ENCODE results near the gene STON2. TPM values are rescaled to one million over a fixed set of nuclear protein-coding genes. Genes with fewer than 3 reads are reported as not detected.
A peak's percentile ranks its signal among the peaks of the same experiment; 100 is the strongest.
"Not testable (repeated sequence)": the region's sequence is repeated elsewhere in the genome, so short reads cannot be mapped to it uniquely, and the experiment has no call there.

The STON2 gene
- polyA plus RNA-seq, 3 donors from 2014 or later = 0.16 TPM; not detected in 2

DNA sequence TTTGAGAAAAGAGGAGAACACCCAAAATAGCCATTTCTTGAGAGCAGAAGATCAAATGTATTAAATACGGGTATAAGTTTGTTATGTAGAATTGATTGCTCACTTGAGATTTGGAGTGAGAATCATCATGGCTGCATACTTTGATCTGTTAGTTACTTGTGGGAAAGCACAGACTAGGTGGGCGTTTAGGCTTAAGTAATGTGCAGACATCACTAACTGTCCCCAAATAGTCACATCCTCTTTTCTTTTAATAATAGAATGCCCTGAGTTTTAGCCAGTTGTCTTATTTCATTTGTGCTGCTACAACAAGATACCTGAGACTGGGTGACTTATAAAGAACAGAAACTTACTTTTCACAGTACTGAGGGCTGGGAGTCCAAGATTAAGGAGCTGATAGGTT, 165.0 kb downstream of the STON2 start:
- peaks cover 2 to 4% (median 2%) of the 10 kb centered on the region in 3 donors for H3K27me3 Mint-ChIP-seq (ENCODE audit: low read depth in 3 of 3)
- no peak overlapping the region for H3K27ac Mint-ChIP-seq

DNA sequence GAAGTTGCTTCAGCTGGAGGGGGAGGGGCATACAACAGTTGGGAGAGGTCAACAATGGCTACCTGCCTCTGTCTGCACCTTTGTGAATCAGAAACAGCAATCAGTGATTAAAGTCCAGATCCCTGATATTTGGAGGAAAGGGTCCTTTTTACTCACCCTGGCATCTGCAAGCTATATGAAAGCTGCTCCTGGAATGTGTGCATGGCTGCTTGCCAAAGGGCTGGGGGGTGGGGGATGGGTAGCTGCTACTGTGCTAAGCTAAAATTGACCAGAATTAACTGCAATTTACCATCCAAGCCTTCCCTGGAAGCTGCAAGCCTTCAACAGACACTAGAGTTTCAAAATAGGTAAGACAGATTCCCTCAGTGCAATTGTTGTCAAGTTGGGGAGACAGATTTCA, 165.8 kb downstream of the STON2 start:
- Mint-ChIP-seq H3K27ac (no peak overlapping the region), H3K27me3 (ENCODE audit: low read depth in 3 of 3) (peaks cover 0 to 4% (median 2%) of the 10 kb centered on the region in 3 donors), H3K4me3 (no peak overlapping the region), H3K9me3 (peaks cover 0 to 4% (median 0%) of the 10 kb centered on the region in 6 donors), H3K36me3 (no peaks in the 10 kb centered on the region), H3K4me1 (no peaks in the 10 kb centered on the region)
- DNase-seq = no peak

More for the DNA sequence above, 165.0 kb downstream of the STON2 start:
- Mint-ChIP-seq H3K9me3 (peaks cover 0 to 4% (median 0%) of the 10 kb centered on the region in 6 donors), H3K4me1 (no peaks in the 10 kb centered on the region), H3K4me3 (no peak overlapping the region), H3K36me3 (no peaks in the 10 kb centered on the region)
- DNase-seq = no peak

DNA sequence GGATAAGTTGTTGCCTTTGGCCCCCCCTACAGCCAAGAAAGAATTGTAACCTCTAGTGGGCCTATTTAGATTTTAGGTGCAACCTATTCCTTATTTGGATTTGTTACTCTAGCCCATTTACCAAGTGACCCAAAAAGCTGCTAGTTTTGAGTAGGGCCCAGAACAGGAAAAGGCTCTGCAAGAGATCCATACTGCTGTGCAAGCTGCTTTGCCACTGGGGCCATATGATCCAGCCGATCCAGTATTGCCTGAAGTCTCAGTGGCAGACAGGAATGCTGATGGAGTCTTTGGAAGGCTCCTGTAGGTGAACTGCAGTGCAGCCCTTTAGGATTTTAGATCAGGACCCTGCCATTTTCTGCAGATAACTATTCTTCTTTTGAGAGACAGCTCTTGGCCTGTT, 166.5 kb downstream of the STON2 start:
- H3K27ac Mint-ChIP-seq = no peak overlapping the region
- peaks cover 2 to 4% (median 2%) of the 10 kb centered on the region in 3 donors for H3K27me3 Mint-ChIP-seq (ENCODE audit: low read depth in 3 of 3)
- no peak for DNase-seq
- H3K36me3 Mint-ChIP-seq = no peaks in the 10 kb centered on the region
- H3K4me3 Mint-ChIP-seq = no peak overlapping the region
- peaks cover 0 to 4% (median 0%) of the 10 kb centered on the region in 6 donors for H3K9me3 Mint-ChIP-seq
- H3K4me1 Mint-ChIP-seq = no peaks in the 10 kb centered on the region

DNA sequence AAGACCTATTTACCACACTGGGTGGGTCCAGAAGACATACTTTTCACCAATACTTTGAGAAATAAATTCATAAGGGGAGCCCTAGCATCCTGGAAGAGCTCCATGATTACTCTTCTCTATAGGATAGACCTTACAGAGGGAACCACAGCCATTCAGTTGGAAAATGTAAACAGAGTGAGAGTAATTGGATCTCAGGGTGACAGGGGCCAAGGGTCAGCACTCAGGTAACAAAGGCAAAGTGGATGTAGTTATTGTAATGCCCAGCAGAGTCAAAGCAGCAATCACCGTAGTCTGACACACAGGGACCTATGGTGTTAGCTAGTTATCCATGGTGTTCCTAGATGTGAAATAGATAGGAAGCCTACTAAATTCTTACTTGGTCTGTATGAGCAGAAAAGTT, 168.6 kb downstream of the STON2 start:
- H3K4me1 Mint-ChIP-seq = no peaks in the 10 kb centered on the region
- DNase-seq = no peak
- peaks cover 0 to 2% (median 0%) of the 10 kb centered on the region in 3 donors for H3K27me3 Mint-ChIP-seq (ENCODE audit: low read depth in 3 of 3)
- H3K9me3 Mint-ChIP-seq = peaks cover 0 to 2% (median 0%) of the 10 kb centered on the region in 6 donors
- no peak overlapping the region for H3K27ac Mint-ChIP-seq
- no peaks in the 10 kb centered on the region for H3K36me3 Mint-ChIP-seq
- H3K4me3 Mint-ChIP-seq = no peak overlapping the region

DNA sequence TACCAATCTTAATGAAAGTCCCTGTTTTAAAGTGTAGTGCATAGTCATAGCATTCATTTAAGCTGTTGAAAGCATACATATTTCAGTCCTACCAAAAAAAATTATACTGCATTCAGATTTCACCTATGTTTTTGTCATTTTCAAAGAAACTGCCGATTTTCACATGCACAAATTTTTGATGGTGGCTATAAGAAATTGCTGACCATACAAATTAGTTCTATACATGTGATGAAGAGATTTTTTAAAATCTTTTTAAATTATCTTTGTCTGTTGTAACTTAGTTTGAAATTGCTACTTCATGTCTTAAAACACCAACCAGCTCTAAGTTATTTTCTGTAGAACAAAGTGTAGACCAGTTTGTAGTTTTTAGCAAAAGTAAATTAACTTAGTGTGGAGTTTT, 175.9 kb downstream of the STON2 start:
- peaks cover 12 to 18% of the 10 kb centered on the region in 2 donors for H3K4me1 Mint-ChIP-seq
- H3K36me3 Mint-ChIP-seq = no peaks in the 10 kb centered on the region
- peaks cover 0 to 3% (median 0%) of the 10 kb centered on the region in 6 donors for H3K9me3 Mint-ChIP-seq
- no peak for DNase-seq
- H3K4me3 Mint-ChIP-seq = no peak overlapping the region
- peaks cover 19 to 24% (median 22%) of the 10 kb centered on the region in 3 donors for H3K27me3 Mint-ChIP-seq (ENCODE audit: low read depth in 3 of 3)
- H3K27ac Mint-ChIP-seq = no peak overlapping the region

DNA sequence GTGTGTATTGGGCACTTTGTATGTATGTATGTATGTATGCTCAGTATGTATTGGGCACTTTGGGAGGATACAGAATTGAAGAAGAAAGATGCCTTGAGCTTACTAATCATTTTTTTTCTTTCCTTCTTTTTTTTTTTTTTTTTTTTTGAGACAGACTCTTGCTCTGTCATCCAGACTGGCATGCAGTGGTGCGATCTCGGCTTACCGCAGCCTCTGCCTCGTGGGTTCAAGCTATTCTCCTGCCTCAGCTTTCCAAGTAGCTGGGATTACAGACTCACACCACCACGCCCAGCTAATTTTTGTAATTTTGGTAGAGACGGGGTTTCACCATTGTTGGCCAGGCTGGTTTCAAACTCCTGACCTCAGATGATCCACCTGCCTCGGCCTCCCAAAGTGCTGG, 176.3 kb downstream of the STON2 start:
- not testable (repeated sequence) for H3K36me3 Mint-ChIP-seq, H3K4me3 Mint-ChIP-seq, H3K9me3 Mint-ChIP-seq, DNase-seq
- H3K27ac Mint-ChIP-seq = peak overlapping the region in 1 of 6 donors; percentile 58
- peaks cover 22 to 25% (median 23%) of the 10 kb centered on the region in 3 donors for H3K27me3 Mint-ChIP-seq (ENCODE audit: low read depth in 3 of 3)
- peaks cover 17 to 23% of the 10 kb centered on the region in 2 donors for H3K4me1 Mint-ChIP-seq

DNA sequence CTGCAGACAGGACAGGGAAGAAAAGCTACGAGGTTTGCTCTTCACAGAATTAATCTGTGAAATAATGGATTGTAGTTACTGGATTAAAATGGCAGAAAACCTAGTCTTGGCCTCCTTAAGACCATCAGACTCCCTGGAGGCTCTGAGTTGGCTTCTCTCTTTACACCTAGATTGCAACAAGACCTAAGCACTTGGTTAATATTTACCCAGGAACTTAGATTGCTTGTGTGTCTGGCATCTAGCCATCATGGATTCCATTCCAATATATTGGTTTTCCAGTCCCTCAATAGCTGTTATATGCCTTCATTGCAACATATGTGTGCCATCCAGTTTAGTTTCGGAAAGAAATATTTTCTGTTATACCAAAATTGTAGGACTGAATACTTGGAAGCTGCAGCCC, 177.4 kb downstream of the STON2 start:
- H3K4me1 Mint-ChIP-seq = peaks cover 24 to 34% of the 10 kb centered on the region in 2 donors
- H3K27me3 Mint-ChIP-seq (ENCODE audit: low read depth in 3 of 3) = peaks cover 22 to 25% (median 23%) of the 10 kb centered on the region in 3 donors
- no peaks in the 10 kb centered on the region for H3K36me3 Mint-ChIP-seq
- peaks cover 0 to 3% (median 0%) of the 10 kb centered on the region in 6 donors for H3K9me3 Mint-ChIP-seq
- DNase-seq = no peak
- H3K27ac Mint-ChIP-seq = peak overlapping the region in 3 of 6 donors; percentile 39 to 99 (median 79)
- peak overlapping the region in 2 of 5 donors; percentile 18 to 25 for H3K4me3 Mint-ChIP-seq

DNA sequence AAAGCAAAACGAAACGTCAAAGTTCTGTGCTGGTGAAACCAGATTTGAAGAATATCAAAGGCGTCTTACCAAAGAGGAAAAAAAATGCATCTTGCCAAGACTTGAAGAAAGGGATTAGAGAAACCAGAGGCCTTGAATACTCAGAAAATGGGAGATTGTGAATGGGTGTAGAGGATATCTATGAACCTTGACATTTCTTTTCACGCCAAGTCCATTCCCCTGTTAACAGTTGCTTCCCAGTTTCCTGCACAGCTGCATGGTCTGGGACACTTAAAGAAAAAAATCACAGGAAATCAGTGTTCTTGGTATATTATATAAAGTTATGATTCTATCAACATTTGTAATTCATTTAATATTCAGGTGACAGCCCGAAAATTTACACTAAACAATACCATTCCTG, 178.0 kb downstream of the STON2 start:
- peaks cover 29 to 39% of the 10 kb centered on the region in 2 donors for H3K4me1 Mint-ChIP-seq
- DNase-seq = no peak
- H3K36me3 Mint-ChIP-seq = no peaks in the 10 kb centered on the region
- H3K27me3 Mint-ChIP-seq (ENCODE audit: low read depth in 3 of 3) = peaks cover 22 to 25% (median 23%) of the 10 kb centered on the region in 3 donors
- H3K27ac Mint-ChIP-seq = peak overlapping the region; percentile 98 to 99 (median 99)
- peaks cover 0 to 3% (median 0%) of the 10 kb centered on the region in 6 donors for H3K9me3 Mint-ChIP-seq
- H3K4me3 Mint-ChIP-seq = peak overlapping the region; percentile 92 to 99 (median 93)

DNA sequence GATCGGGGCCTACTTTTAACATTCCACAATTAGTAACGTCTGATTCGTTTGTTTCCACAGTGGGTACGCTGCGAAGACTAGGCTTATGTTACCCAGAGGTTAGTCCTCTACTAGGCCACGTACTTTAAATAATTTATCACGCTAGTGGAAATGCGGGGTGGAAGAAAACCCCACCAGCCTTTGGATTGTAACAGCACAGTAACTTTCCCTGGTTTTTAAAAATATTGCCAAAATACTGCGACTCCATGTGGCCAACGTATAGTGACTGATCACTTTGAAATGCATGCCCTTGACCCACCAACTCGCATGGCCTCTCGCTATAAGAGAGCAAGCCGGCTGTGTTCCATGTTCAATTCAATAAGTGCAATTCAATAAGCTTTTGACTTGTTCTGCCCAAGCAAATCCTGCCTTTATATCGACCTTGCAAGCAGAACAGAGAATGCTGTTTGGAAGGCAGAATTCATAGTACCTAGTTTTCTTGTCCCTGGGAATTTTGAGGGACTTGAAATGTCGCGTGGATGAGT, 178.5 kb downstream of the STON2 start:
- H3K27me3 Mint-ChIP-seq (ENCODE audit: low read depth in 3 of 3) = peaks cover 22 to 25% (median 23%) of the 10 kb centered on the region in 3 donors
- peak overlapping the region; percentile 98 to 99 (median 99) for H3K27ac Mint-ChIP-seq
- peaks cover 0 to 3% (median 0%) of the 10 kb centered on the region in 3 donors for H3K36me3 Mint-ChIP-seq
- peak overlapping the region; percentile 92 to 99 (median 93) for H3K4me3 Mint-ChIP-seq
- H3K9me3 Mint-ChIP-seq = peaks cover 0 to 3% (median 0%) of the 10 kb centered on the region in 6 donors
- H3K4me1 Mint-ChIP-seq = peaks cover 33 to 44% of the 10 kb centered on the region in 2 donors
- no peak for DNase-seq

DNA sequence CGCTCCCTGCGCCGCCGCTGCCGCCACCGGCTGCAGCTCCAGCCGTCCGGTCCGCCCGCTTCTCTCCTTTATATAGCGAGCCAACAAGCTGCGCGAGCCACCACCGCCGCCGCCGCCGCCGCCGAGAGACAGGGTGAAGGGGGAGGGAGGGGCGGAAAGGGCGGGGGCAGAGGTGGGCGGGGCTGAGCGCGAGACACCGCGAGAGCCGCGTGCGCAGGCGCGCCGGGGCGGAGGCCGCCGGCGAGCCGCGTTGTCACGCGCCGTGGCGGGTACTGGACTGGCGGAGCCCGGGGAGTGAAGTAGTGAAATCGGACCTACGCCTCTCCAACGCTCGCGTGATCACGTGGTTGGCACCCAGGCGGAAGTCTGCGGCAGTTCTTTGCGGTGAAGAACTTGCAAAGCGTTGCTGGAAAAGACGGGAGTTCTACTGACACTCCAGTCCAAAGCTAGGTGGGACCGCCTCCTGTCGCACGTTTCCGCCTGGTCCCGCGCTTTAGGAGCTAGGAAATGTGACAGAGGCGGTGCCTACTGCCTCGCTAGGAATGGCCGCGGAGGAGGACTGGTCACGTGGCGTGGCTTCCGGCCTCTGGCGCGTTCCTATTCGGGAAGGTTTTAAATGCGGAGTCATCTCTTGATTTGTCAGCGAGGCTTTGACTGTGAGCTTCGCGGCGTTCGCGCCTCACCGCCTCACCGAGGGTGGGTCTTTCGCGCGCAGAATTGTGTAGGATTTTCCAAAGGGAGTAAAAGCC, 179.1 kb downstream of the STON2 start, which contains the start of gene GTF2A1:
TSS of gene GTF2A1 (minus strand) at position 130 of the 749 bp plus-strand sequence. CDS start 441 bp downstream, outside the sequence.
- Mint-ChIP-seq H3K9me3 (peaks cover 0 to 3% (median 0%) of the 10 kb centered on the region in 6 donors), H3K27ac (peak within 1 kb of the TSS; percentile 98 to 99 (median 99)), H3K36me3 (peaks cover 0 to 3% (median 0%) of the 10 kb centered on the region in 3 donors), H3K4me3 (peak within 1 kb of the TSS; percentile 98 to 99 (median 99)), H3K27me3 (ENCODE audit: low read depth in 3 of 3) (peaks cover 22 to 25% (median 23%) of the 10 kb centered on the region in 3 donors), H3K4me1 (peaks cover 33 to 51% of the 10 kb centered on the region in 2 donors)
- DNase-seq = peak; percentile 95 to 97 (median 96)

DNA sequence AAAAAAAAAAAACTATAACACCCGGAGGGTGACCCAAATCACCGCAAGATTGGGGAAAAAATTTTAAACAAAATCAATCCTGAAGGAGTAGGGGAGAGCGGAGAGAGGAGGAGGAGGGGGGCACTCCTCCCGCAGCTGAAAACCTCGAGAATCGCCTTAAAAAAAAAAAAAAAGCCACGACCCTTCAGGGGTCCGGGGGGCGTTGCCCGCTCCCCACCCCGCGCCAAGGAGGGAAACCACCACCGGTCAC, 179.6 kb downstream of the STON2 start:
- DNase-seq = no peak
- peaks cover 0 to 5% (median 0%) of the 10 kb centered on the region in 3 donors for H3K36me3 Mint-ChIP-seq
- peaks cover 0 to 3% (median 0%) of the 10 kb centered on the region in 6 donors for H3K9me3 Mint-ChIP-seq
- peaks cover 22 to 25% (median 23%) of the 10 kb centered on the region in 3 donors for H3K27me3 Mint-ChIP-seq (ENCODE audit: low read depth in 3 of 3)
- peak overlapping the region; percentile 92 to 99 (median 93) for H3K4me3 Mint-ChIP-seq
- H3K4me1 Mint-ChIP-seq = peaks cover 33 to 52% of the 10 kb centered on the region in 2 donors
- peak overlapping the region; percentile 95 to 99 (median 99) for H3K27ac Mint-ChIP-seq

DNA sequence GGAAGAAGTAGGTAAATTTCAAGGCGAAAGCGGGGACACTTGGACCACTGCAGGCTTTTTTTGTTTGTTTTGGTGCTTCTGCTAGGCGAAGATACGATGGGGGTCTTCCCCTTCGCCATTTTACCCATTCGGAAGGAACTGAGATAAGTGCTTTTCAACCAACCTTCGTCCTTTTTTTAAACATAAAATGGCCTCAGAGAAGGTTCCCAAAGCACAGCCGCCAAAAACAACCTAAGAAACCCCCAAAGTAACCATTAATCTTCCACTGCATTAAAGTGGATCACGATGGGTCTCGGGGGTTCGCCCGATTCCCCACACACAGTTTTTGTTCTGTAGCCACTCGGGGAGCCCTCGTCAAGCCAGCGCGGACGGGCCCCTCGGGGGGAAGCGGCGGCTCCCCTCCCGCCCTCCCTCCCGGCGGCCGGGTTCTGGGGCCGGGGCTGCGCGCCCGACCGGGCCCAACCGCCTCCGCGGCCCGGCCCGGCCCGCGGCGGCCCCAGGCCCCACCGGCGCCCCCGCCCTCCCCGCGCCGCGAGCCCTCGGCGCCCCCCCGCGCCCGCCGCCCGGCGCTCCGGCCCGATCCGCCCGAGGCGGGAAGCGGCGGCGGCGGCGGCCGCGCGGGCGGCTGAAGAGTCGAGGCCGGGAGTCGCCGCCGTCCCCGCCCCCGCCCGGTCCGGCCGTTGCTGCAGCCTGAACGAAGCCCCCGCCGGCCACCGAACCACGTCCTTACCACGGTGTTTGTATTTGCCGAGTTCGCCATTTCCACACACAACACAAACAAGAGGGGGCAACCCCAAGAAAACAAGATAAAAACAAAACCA, 180.2 kb downstream of the STON2 start:
- peaks cover 0 to 3% (median 0%) of the 10 kb centered on the region in 6 donors for H3K9me3 Mint-ChIP-seq
- peaks cover 36 to 57% of the 10 kb centered on the region in 2 donors for H3K4me1 Mint-ChIP-seq
- H3K27me3 Mint-ChIP-seq (ENCODE audit: low read depth in 3 of 3) = peaks cover 22 to 25% (median 23%) of the 10 kb centered on the region in 3 donors
- peak overlapping the region; percentile 98 to 99 (median 99) for H3K27ac Mint-ChIP-seq
- DNase-seq = peak in 2 of 3 donors; percentile 57 to 59
- H3K4me3 Mint-ChIP-seq = peak overlapping the region; percentile 98 to 99 (median 99)
- H3K36me3 Mint-ChIP-seq = peaks cover 0 to 9% (median 2%) of the 10 kb centered on the region in 3 donors

DNA sequence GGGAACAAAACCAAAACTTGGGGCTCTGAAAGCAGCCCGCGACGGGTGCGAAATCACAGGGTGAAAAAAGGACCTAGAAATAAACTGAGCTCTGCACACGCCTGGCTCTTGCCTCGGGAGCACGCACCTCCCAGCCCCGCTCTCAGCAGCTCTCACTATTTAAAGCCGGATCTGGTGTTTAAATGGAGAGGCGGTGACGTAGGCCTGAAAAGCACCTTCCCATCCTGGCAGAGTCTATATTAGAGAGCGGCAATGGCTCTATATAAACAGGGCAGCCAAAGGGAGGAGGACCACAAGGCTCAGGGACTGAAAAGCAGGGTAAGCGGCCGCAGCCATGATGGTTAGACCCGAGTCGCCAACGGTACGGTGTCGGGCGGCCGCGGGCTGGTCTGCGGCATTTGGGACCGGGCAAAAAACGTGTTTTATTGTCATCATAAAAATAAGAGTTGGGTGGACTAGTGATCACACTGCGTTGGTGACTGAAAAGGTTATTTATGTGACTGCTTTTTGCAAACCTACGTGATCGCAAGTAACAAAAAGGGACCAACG, 180.8 kb downstream of the STON2 start:
- peaks cover 37 to 61% of the 10 kb centered on the region in 2 donors for H3K4me1 Mint-ChIP-seq
- peaks cover 0 to 13% (median 6%) of the 10 kb centered on the region in 3 donors for H3K36me3 Mint-ChIP-seq
- H3K4me3 Mint-ChIP-seq = peak overlapping the region; percentile 93 to 99 (median 99)
- peaks cover 22 to 25% (median 23%) of the 10 kb centered on the region in 3 donors for H3K27me3 Mint-ChIP-seq (ENCODE audit: low read depth in 3 of 3)
- peak overlapping the region; percentile 98 to 99 (median 98) for H3K27ac Mint-ChIP-seq
- H3K9me3 Mint-ChIP-seq = peaks cover 0 to 3% (median 0%) of the 10 kb centered on the region in 6 donors
- peak; percentile 85 to 89 (median 86) for DNase-seq

Measured in immature natural killer cell (primary cell).